ENCODE measurements around the gene FRYL.
"Not testable (repeated sequence)": the region's sequence is repeated elsewhere in the genome, so short reads cannot be mapped to it uniquely, and the experiment has no call there.

DNA sequence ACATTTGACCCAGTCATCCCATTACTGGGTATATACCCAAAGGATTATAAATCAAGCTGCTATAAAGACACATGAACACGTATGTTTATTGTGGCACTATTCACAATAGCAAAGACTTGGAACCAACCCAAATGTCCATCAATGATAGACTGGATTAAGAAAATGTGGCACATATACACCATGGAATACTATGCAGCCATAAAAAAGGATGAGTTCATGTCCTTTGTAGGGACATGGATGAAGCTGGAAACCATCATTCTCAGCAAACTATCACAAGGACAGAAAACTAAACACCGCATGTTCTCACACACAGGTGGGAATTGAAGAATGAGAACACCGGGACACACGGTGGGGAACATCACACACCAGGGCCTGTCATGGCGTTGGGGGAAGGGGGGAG, 21.4 kb downstream of the FRYL start:
- TF ChIP-seq, protein P1, sequence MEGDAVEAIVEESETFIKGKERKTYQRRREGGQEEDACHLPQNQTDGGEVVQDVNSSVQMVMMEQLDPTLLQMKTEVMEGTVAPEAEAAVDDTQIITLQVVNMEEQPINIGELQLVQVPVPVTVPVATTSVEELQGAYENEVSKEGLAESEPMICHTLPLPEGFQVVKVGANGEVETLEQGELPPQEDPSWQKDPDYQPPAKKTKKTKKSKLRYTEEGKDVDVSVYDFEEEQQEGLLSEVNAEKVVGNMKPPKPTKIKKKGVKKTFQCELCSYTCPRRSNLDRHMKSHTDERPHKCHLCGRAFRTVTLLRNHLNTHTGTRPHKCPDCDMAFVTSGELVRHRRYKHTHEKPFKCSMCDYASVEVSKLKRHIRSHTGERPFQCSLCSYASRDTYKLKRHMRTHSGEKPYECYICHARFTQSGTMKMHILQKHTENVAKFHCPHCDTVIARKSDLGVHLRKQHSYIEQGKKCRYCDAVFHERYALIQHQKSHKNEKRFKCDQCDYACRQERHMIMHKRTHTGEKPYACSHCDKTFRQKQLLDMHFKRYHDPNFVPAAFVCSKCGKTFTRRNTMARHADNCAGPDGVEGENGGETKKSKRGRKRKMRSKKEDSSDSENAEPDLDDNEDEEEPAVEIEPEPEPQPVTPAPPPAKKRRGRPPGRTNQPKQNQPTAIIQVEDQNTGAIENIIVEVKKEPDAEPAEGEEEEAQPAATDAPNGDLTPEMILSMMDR (conservative IDR thresholded peaks at IDR 0.05 in 1 of 2, IDR thresholded peaks at IDR 0.05 in 1 of 2; ENCODE audit: low read depth in 1 of 2, low read length in 2 of 2) = not testable (repeated sequence)
- TF ChIP-seq EZH2 (IDR thresholded peaks at IDR 0.05; ENCODE audit: low read length, missing control alignments) = not testable (repeated sequence)

Measured in fibroblast of lung (primary cell).